ENCODE measurements around the gene MLIP.

DNA sequence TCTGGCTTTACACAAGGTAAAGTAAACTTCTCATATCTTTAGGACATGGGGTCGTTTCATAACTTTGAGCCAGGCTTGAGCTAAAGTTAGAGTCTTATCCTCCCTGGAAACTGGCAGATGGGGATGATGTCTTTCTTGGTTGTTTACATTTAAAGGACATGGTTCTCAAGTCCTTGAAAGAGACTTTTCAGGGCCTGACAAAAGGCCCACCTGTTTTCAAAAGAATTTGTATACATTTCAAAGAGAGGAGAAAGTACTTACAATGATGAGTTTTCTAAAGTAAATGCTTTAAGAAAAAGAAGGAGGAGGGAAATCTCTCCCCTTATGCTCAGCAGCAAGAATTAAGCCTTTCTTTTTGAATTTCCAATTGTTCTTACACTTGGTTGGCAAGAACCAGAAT, 151.3 kb downstream of the MLIP start:
- TF ChIP-seq, protein P1, sequence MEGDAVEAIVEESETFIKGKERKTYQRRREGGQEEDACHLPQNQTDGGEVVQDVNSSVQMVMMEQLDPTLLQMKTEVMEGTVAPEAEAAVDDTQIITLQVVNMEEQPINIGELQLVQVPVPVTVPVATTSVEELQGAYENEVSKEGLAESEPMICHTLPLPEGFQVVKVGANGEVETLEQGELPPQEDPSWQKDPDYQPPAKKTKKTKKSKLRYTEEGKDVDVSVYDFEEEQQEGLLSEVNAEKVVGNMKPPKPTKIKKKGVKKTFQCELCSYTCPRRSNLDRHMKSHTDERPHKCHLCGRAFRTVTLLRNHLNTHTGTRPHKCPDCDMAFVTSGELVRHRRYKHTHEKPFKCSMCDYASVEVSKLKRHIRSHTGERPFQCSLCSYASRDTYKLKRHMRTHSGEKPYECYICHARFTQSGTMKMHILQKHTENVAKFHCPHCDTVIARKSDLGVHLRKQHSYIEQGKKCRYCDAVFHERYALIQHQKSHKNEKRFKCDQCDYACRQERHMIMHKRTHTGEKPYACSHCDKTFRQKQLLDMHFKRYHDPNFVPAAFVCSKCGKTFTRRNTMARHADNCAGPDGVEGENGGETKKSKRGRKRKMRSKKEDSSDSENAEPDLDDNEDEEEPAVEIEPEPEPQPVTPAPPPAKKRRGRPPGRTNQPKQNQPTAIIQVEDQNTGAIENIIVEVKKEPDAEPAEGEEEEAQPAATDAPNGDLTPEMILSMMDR (IDR thresholded peaks at IDR 0.05), result no peak
- TF ChIP-seq ZFX (IDR thresholded peaks at IDR 0.05; ENCODE audit: borderline replicate concordance), result no peak

All from 22Rv1 (cell line).